Suprapubic skin (tissue), 4 donors: ENCODE results near the gene GRPEL1. TPM values are rescaled to one million over a fixed set of nuclear protein-coding genes. Genes with fewer than 3 reads are reported as not detected.

Experiments used
- DNase-seq, 2 donors: peaks; one replicate each; pipeline ENCODE4 v3.0.0-alpha.2; 2019; ENCODE audit warnings: low spot score in 2 of 2
- H3K27ac ChIP-seq: fragments of 200-600 bp; sonication (generic); one replicate; pipeline ENCODE4 v1.5.1; 2019
- H3K27me3 ChIP-seq: fragments of 200-600 bp; sonication (generic); one replicate; pipeline ENCODE4 v1.5.1; 2019
- H3K36me3 ChIP-seq: fragments of 200-600 bp; sonication (generic); one replicate; pipeline ENCODE4 v1.5.1; 2019
- H3K4me1 ChIP-seq: fragments of 200-600 bp; sonication (generic); one replicate; pipeline ENCODE4 v1.5.1; 2019
- H3K4me3 ChIP-seq: fragments of 200-600 bp; sonication (generic); one replicate; pipeline ENCODE4 v1.5.1; 2019; ENCODE audit warnings: mild to moderate bottlenecking
- H3K9me3 ChIP-seq: fragments of 200-600 bp; sonication (generic); one replicate; pipeline ENCODE4 v1.5.1; 2019
- EP300 ChIP-seq: sonication (generic); formaldehyde crosslinking; IDR thresholded peaks from one replicate; pipeline ENCODE4 v1.6.1; 2017; ENCODE audit warnings: antibody characterized with exemption
- POLR2A ChIP-seq, 2 donors: fragments of 450-650 bp; IDR thresholded peaks; one replicate each; pipeline ENCODE4 v1.6.1; 2017; ENCODE audit warnings: antibody characterized with exemption in 2 of 2, mild to moderate bottlenecking in 2 of 2, moderate library complexity in 2 of 2
- POLR2AphosphoS5 ChIP-seq, 3 donors: sonication (generic); formaldehyde crosslinking; IDR thresholded peaks; one replicate each; pipeline ENCODE4 v1.6.1; 2017; ENCODE audit warnings: antibody characterized with exemption in 3 of 3
- WGBS: methylation state at CpG from one replicate; pipeline ENCODE4 v1.1.5; 2018; 5-methylcytosine and 5-hydroxymethylcytosine counted together
- total RNA-seq, 4 donors: library from RNA; depleted of rRNA; stranded (reverse); fragments of >200 nt; gene quantifications; one replicate each; pipeline ENCODE4 v1.1.0, GENCODE V29; 2016
- TF ChIP-seq, protein P1 (sequence below), 2 donors: fragments of 200-600 bp in 1 of 2; fragments of 450-650 bp in 1 of 2; sonication (generic) in 1 of 2; IDR thresholded peaks; one replicate each; pipeline ENCODE4 v1.5.1; 2016 to 2019; ENCODE audit warnings: antibody characterized with exemption in 2 of 2, mild to moderate bottlenecking in 1 of 2, moderate library complexity in 1 of 2

The GRPEL1 gene
- total RNA-seq, 4 donors from 2014 or later, result 18.2 to 32.4 (median 25.3) TPM

DNA sequence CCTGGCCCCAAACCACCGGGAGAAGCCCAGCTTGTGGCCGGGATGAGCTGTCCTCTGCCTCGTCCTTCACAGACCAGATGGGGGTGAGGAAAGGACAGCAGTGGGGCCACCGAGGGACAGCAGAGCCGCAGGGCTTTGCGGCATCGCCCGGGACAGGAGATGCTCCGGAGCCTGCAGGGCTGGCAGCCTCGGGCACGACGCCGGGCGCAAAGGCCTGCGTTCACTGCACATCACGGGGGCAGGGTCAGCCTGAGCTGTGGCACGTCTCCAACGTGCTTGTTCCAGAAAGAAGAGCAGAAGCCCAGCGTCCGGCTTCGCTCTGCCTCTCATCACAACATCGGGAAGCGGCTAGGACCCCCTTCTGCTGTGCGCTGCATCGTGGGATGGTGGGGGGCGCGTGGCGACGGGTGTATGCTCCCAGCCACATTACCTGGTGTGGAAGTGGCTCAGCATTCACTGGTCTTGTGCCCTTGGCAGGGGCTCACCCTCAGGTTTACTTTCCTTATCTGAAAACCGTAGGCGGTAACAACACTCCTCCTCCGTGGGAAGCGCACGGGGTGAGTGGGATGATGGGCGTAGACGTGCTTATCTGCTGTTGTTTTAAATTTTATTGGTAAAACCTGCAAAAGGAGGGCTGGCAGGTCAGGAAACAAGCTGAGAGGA lies 17.3 kb downstream of the GRPEL1 start:
- H3K27ac ChIP-seq, result no peak overlapping the region
- H3K36me3 ChIP-seq, result peaks cover 26% of the 10 kb centered on the region
- no peak overlapping the region for H3K4me3 ChIP-seq
- H3K27me3 ChIP-seq, result no peaks in the 10 kb centered on the region
- no peak for TF ChIP-seq POLR2A (IDR thresholded peaks at IDR 0.05)
- TF ChIP-seq, protein P1, sequence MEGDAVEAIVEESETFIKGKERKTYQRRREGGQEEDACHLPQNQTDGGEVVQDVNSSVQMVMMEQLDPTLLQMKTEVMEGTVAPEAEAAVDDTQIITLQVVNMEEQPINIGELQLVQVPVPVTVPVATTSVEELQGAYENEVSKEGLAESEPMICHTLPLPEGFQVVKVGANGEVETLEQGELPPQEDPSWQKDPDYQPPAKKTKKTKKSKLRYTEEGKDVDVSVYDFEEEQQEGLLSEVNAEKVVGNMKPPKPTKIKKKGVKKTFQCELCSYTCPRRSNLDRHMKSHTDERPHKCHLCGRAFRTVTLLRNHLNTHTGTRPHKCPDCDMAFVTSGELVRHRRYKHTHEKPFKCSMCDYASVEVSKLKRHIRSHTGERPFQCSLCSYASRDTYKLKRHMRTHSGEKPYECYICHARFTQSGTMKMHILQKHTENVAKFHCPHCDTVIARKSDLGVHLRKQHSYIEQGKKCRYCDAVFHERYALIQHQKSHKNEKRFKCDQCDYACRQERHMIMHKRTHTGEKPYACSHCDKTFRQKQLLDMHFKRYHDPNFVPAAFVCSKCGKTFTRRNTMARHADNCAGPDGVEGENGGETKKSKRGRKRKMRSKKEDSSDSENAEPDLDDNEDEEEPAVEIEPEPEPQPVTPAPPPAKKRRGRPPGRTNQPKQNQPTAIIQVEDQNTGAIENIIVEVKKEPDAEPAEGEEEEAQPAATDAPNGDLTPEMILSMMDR (IDR thresholded peaks at IDR 0.05), result no peak
- TF ChIP-seq EP300, result no peak
- no peak for TF ChIP-seq POLR2AphosphoS5 (IDR thresholded peaks at IDR 0.05)
- no peak for DNase-seq
- H3K4me1 ChIP-seq, result peaks cover 35% of the 10 kb centered on the region
- H3K9me3 ChIP-seq, result no peaks in the 10 kb centered on the region
- WGBS, result 96% methylated on average over 16 of the region's 36 CpGs

DNA sequence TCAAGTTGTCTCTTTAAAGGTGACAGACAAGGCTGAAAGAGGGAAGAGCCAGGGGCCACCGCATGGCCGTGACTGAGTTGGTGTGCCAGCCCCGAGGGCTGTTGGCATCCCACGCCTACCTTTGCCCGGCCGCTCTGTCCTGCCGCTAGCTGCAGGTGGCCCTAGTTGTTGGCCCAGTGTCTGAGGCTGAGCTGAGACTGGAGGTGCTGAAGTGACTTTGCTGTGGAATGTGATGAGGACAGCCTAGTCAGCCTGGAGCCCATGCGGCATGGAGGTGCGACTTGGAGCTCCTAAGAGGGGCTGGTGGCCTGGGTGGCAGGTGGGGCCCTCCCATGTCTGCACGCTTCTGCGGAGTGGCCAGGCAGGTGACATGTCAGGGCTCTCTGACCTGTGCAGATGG lies 18.1 kb downstream of the GRPEL1 start:
- Histone ChIP-seq H3K36me3 (peaks cover 17% of the 10 kb centered on the region), H3K4me3 (no peak overlapping the region), H3K27ac (no peak overlapping the region), H3K9me3 (no peaks in the 10 kb centered on the region), H3K27me3 (no peaks in the 10 kb centered on the region), H3K4me1 (peaks cover 44% of the 10 kb centered on the region)
- TF ChIP-seq EP300, result no peak
- TF ChIP-seq POLR2AphosphoS5 (IDR thresholded peaks at IDR 0.05), result no peak
- TF ChIP-seq, protein P1 (IDR thresholded peaks at IDR 0.05), result no peak
- no peak for TF ChIP-seq POLR2A (IDR thresholded peaks at IDR 0.05)
- no peak for DNase-seq
- WGBS, result no CpG with 5 or more reads among the region's 11 CpGs

DNA sequence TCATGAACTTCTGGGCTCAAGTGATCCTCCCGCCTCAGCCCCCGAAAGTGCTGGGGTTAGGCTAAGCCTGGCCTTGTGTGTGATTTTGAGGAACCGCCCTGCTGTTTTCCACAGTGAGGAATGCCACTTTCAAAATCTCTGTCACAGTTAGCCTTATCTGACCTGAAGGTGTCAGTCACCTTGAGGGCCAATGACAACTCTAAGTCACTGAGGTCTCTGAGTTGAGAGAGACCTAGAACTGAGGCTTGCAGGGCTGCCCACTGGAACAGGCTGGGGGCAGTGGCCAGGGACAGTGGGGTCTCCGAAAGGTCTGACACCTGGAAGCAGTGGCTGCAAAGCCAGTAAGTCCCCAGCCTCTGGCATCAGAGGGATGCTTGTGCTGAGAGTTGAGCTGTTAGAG lies 18.6 kb downstream of the GRPEL1 start:
- no peak for DNase-seq
- Histone ChIP-seq H3K4me1 (peaks cover 48% of the 10 kb centered on the region), H3K9me3 (no peaks in the 10 kb centered on the region), H3K36me3 (peaks cover 13% of the 10 kb centered on the region), H3K27me3 (no peaks in the 10 kb centered on the region), H3K27ac (no peak overlapping the region), H3K4me3 (no peak overlapping the region)
- TF ChIP-seq POLR2AphosphoS5 (IDR thresholded peaks at IDR 0.05) (no peak), POLR2A (IDR thresholded peaks at IDR 0.05) (no peak), EP300 (no peak)
- TF ChIP-seq, protein P1 (IDR thresholded peaks at IDR 0.05), result no peak
- WGBS, result 97% methylated on average over 4 of the region's 4 CpGs

DNA sequence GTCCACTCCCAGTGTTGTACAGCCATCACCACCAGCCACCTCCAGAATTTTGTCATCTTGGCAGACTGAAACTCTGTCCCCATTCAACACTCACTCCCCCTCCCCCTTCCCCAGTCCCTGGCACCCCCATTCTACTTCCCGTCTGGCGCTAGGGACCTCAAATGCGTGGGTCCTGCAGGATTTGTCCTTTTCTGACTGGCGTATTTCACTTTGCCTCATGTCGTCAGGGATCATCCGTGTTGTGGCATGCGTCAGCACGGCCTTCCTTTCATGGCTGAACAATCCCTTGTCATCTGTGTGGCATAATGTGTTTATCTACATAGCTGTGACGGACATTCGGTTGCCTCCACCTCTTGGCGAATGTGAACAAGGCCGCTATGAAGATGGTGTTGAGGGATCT lies 19.2 kb downstream of the GRPEL1 start:
- 97% methylated on average over 12 of the region's 12 CpGs for whole genome bisulfite sequencing
- Histone ChIP-seq H3K36me3 (peaks cover 8% of the 10 kb centered on the region), H3K4me1 (peaks cover 51% of the 10 kb centered on the region), H3K27me3 (no peaks in the 10 kb centered on the region), H3K4me3 (no peak overlapping the region), H3K27ac (no peak overlapping the region), H3K9me3 (no peaks in the 10 kb centered on the region)
- no peak for DNase-seq
- TF ChIP-seq EP300, result no peak
- no peak for TF ChIP-seq POLR2AphosphoS5 (IDR thresholded peaks at IDR 0.05)
- TF ChIP-seq, protein P1 (IDR thresholded peaks at IDR 0.05), result no peak
- no peak for TF ChIP-seq POLR2A (IDR thresholded peaks at IDR 0.05)

DNA sequence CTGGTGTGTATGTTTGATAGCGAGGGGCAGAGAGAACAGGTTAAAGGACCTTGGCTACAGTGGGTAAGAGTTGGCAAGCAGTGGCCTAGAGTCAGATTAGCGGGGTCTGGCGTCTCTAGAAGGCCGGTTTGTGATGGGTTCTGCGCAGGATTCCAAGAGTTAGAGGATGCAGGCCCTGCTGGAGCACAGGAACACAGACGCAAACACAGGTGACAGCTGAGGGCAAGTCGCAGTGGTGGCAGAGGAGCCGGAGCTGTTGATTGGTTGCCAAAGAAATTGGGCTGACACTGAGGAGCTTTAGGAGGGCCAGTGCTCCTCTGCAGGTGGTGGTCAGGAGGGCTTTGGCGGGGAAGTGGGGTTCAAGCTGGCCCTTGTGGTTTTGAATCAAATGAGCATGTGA lies 20.9 kb downstream of the GRPEL1 start:
- no peak for TF ChIP-seq EP300
- no peak for TF ChIP-seq POLR2A (IDR thresholded peaks at IDR 0.05)
- TF ChIP-seq, protein P1 (IDR thresholded peaks at IDR 0.05), result no peak
- no peak for TF ChIP-seq POLR2AphosphoS5 (IDR thresholded peaks at IDR 0.05)
- H3K9me3 ChIP-seq, result no peaks in the 10 kb centered on the region
- DNase-seq, result no peak
- WGBS, result 79% methylated on average over 9 of the region's 9 CpGs
- no peak overlapping the region for H3K27ac ChIP-seq
- no peaks in the 10 kb centered on the region for H3K27me3 ChIP-seq
- H3K36me3 ChIP-seq, result peaks cover 6% of the 10 kb centered on the region
- H3K4me1 ChIP-seq, result peaks cover 40% of the 10 kb centered on the region
- no peak overlapping the region for H3K4me3 ChIP-seq
